Glutamatergic neuron (in vitro differentiated cells): ENCODE data around the gene MEI4. TPM values are rescaled to one million over a fixed set of nuclear protein-coding genes. Genes with fewer than 3 reads are reported as not detected.
"Not testable (repeated sequence)": the region's sequence is repeated elsewhere in the genome, so short reads cannot be mapped to it uniquely, and the experiment has no call there.

Experiments
- DNase-seq: peaks from one replicate; pipeline ENCODE4 v3.0.0; 2022
- H3K27ac Mint-ChIP-seq: one replicate; pipeline ENCODE4 v1.8.0; 2020; ENCODE audit warnings: mild to moderate bottlenecking, mixed read lengths, inconsistent platforms; ENCODE audit not compliant: unreplicated experiment
- H3K27me3 Mint-ChIP-seq: one replicate; pipeline ENCODE4 v1.8.0; 2020; ENCODE audit warnings: mild to moderate bottlenecking, moderate library complexity, mixed read lengths, inconsistent platforms; ENCODE audit not compliant: unreplicated experiment
- H3K36me3 Mint-ChIP-seq: one replicate; pipeline ENCODE4 v1.8.0; 2020; ENCODE audit warnings: mild to moderate bottlenecking, mixed read lengths, inconsistent platforms; ENCODE audit not compliant: unreplicated experiment
- H3K4me1 Mint-ChIP-seq: one replicate; pipeline ENCODE4 v1.8.0; 2020; ENCODE audit warnings: mild to moderate bottlenecking, low read depth, mixed read lengths, inconsistent platforms; ENCODE audit not compliant: unreplicated experiment
- H3K4me3 Mint-ChIP-seq: one replicate; pipeline ENCODE4 v1.8.0; 2020; ENCODE audit warnings: mild to moderate bottlenecking, mixed read lengths, inconsistent platforms; ENCODE audit not compliant: unreplicated experiment
- H3K9me3 Mint-ChIP-seq: one replicate; pipeline ENCODE4 v1.8.0; 2020; ENCODE audit warnings: mild to moderate bottlenecking, moderate library complexity, mixed read lengths, inconsistent platforms; ENCODE audit not compliant: unreplicated experiment
- total RNA-seq: library from RNA; stranded (reverse); fragmentation: NEBNext Ultra II Directional; extraction: Animal tissue kit (Norgen Biotek cat#: 25700); gene quantifications from one replicate; pipeline ENCODE4 v1.2.1, GENCODE V29; 2021; ENCODE audit not compliant: unreplicated experiment
- TF ChIP-seq, protein P1 (sequence below): fragments of 200-600 bp; sonication (generic); IDR thresholded peaks from one replicate; pipeline ENCODE4 v1.5.0; 2021; ENCODE audit not compliant: partially characterized antibody, unreplicated experiment

The MEI4 gene
- total RNA-seq, 1 donor from 2014 or later: 0.86 TPM

DNA sequence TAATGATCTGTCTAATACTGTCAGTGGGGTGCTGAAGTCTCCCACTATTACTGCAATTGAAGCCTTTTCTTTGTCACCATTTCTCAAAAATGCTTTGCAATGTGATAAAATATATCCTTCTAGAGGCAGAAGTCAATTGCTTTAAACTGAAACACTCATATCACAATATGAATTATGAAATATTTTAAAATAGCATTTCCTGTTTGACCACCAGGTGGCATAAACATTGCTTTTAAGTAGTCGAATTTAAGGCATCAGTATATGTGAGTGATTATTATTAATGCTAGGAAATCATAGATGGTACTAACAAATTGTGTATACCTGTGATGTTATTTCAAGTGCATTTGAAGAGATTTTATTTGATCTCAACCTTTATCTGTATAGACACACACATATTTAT is 87.5 kb downstream of the MEI4 start:
- no peak for DNase-seq
- peaks cover 10% of the 10 kb centered on the region for H3K36me3 Mint-ChIP-seq
- no peak overlapping the region for H3K4me3 Mint-ChIP-seq
- TF ChIP-seq, protein P1, sequence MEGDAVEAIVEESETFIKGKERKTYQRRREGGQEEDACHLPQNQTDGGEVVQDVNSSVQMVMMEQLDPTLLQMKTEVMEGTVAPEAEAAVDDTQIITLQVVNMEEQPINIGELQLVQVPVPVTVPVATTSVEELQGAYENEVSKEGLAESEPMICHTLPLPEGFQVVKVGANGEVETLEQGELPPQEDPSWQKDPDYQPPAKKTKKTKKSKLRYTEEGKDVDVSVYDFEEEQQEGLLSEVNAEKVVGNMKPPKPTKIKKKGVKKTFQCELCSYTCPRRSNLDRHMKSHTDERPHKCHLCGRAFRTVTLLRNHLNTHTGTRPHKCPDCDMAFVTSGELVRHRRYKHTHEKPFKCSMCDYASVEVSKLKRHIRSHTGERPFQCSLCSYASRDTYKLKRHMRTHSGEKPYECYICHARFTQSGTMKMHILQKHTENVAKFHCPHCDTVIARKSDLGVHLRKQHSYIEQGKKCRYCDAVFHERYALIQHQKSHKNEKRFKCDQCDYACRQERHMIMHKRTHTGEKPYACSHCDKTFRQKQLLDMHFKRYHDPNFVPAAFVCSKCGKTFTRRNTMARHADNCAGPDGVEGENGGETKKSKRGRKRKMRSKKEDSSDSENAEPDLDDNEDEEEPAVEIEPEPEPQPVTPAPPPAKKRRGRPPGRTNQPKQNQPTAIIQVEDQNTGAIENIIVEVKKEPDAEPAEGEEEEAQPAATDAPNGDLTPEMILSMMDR: peak; percentile 80
- peaks cover 3% of the 10 kb centered on the region for H3K4me1 Mint-ChIP-seq
- peaks cover 7% of the 10 kb centered on the region for H3K9me3 Mint-ChIP-seq
- no peaks in the 10 kb centered on the region for H3K27me3 Mint-ChIP-seq
- H3K27ac Mint-ChIP-seq: no peak overlapping the region

DNA sequence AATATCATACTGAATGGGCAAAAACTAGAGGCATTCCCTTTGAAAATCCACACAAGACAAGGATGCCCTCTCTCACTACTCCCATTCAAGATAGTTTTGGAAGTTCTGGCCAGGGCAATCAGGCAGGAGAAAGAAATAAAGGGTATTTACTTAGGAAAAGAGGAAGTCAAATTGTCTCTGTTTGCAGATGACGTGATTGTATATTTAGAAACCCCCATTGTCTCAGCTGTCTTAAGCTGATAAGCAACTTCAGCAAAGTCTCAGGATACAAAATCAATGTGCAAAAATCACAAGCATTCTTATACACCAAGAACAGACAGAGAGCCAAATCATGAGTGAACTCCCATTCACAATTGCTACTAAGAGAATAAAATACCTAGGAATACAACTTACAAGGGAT is 99.3 kb downstream of the MEI4 start:
- not testable (repeated sequence) for DNase-seq, H3K27ac Mint-ChIP-seq, H3K36me3 Mint-ChIP-seq, H3K27me3 Mint-ChIP-seq, H3K9me3 Mint-ChIP-seq, H3K4me3 Mint-ChIP-seq, H3K4me1 Mint-ChIP-seq

DNA sequence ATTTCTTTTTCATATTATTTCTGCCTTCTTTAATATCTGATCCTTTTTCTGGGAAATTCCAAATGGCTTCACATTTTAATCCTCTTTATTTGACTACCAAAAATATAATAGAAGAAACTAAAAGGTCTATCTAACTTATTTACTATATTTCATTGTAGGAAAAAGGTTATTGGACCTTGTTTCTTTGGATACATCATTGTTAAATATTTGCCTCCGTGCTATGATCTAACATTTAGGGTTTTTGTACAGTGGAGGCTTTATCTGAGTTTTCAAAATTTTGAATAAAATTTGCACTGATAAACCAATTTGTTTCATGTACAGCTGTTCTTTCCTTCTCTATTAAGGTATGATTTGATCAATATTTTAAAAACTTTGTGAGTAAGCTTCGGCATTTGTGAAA is 109.5 kb downstream of the MEI4 start:
- no peak overlapping the region for H3K4me3 Mint-ChIP-seq

DNA sequence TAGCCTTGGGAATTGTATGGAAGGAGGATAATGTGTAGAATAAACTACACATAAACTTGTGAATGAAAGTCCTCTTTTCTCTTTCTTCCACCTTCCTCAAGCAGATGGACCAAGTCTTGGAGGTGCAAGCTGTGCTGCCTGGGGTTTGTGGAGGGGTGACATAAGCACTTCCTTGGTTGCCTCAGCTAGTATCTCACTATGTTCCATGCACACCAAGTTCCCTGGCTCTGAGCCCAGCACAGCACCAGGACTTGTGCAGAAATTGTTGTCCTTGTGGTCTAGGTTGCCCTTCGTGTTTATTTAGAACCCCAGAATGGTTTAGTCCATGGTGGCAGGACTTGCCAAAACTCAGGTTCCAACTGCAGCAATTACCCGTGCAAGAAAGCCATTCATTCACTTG is 110.3 kb downstream of the MEI4 start:
- H3K4me3 Mint-ChIP-seq: no peak overlapping the region
- H3K27me3 Mint-ChIP-seq: no peaks in the 10 kb centered on the region
- no peaks in the 10 kb centered on the region for H3K36me3 Mint-ChIP-seq
- no peak overlapping the region for H3K27ac Mint-ChIP-seq
- H3K9me3 Mint-ChIP-seq: no peaks in the 10 kb centered on the region
- TF ChIP-seq, protein P1: no peak
- no peak for DNase-seq
- no peaks in the 10 kb centered on the region for H3K4me1 Mint-ChIP-seq

More for the DNA sequence above, 109.5 kb downstream of the MEI4 start:
- Mint-ChIP-seq H3K36me3 (no peaks in the 10 kb centered on the region), H3K27me3 (no peaks in the 10 kb centered on the region), H3K4me1 (no peaks in the 10 kb centered on the region), H3K9me3 (no peaks in the 10 kb centered on the region), H3K27ac (no peak overlapping the region)
- TF ChIP-seq, protein P1: no peak
- DNase-seq: no peak

DNA sequence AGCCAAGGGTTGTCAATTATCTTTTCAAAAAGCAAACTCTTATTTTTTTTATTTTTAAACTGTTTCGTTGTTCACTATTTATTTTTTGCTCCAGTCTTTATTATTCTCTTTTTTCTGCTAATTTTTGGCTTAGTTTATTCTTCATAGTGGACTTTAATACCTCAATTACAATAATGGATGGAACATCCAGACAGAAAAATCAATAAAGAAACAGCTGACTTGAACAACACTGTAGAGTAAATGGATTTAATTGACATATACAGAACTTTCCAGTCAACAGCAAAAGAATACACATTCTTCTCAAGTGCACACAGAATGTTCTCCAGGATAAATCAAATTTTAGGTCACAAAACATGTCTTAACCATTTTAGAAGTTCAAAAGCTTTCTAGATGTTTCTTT is 111.5 kb downstream of the MEI4 start:
- Mint-ChIP-seq H3K36me3 (no peaks in the 10 kb centered on the region), H3K9me3 (no peaks in the 10 kb centered on the region), H3K4me1 (no peaks in the 10 kb centered on the region), H3K27me3 (no peaks in the 10 kb centered on the region), H3K4me3 (no peak overlapping the region), H3K27ac (no peak overlapping the region)
- DNase-seq: no peak
- TF ChIP-seq, protein P1: no peak

DNA sequence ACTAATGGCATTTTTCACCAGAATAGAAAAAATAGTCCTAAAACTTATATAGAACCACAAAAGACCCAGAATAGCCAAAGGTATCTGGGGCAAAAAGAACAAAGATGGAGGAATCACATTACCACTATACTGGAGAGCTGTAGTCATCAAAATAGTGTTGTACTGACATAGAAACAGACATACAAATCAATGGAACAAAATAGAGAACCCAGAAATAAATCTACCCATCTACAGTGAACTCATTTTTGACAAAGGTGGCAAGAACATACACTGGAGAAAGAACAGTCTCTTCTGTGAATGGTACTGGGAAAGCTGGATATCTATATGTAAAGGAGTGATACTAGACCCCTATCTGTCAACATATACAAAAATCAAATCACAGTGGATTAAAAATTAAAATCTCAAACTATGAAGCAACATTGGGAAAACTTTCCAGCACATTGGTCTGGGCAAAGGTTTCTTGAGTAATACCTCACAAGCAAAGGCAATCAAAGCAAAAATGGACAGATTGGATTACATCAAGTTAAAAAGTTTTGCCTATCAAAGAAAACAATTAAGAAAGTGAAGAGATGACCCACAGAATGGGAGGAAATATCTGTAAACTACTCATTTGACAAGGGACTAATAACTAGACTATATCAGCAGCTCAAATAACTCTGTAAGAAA is 120.5 kb downstream of the MEI4 start:
- Mint-ChIP-seq H3K36me3 (no peaks in the 10 kb centered on the region), H3K4me1 (no peaks in the 10 kb centered on the region), H3K9me3 (peaks cover 1% of the 10 kb centered on the region), H3K27ac (no peak overlapping the region), H3K27me3 (no peaks in the 10 kb centered on the region), H3K4me3 (no peak overlapping the region)
- TF ChIP-seq, protein P1: no peak
- no peak for DNase-seq
